Skeletal muscle satellite cell (primary cell): ENCODE results near the gene KCNJ18. TPM values are rescaled to one million over a fixed set of nuclear protein-coding genes. Genes with fewer than 3 reads are reported as not detected.
"Not testable (repeated sequence)": the region's sequence is repeated elsewhere in the genome, so short reads cannot be mapped to it uniquely, and the experiment has no call there.

Experiments
- H3K27me3 ChIP-seq: 2 replicates; pipeline ENCODE4 v1.7.0; 2013; ENCODE audit warnings: low read length; ENCODE audit not compliant: control insufficient read depth, insufficient read depth
- H3K36me3 ChIP-seq: 2 replicates; pipeline ENCODE4 v1.7.0; 2013; ENCODE audit warnings: mild to moderate bottlenecking, control low read depth, low read length; ENCODE audit not compliant: insufficient read depth
- H3K4me1 ChIP-seq: 2 replicates; pipeline ENCODE4 v1.7.0; 2013; ENCODE audit warnings: low read length; ENCODE audit not compliant: control insufficient read depth, insufficient read depth
- H3K4me2 ChIP-seq: 2 replicates; pipeline ENCODE4 v1.7.0; 2013; ENCODE audit warnings: mild to moderate bottlenecking, low read length
- H3K4me3 ChIP-seq: 2 replicates; pipeline ENCODE4 v1.7.0; 2013; ENCODE audit warnings: low read length
- H3K9ac ChIP-seq: 2 replicates; pipeline ENCODE4 v1.7.0; 2013; ENCODE audit warnings: mild to moderate bottlenecking, low read depth, low read length, moderate library complexity
- H3K9me3 ChIP-seq: replicated peaks from 2 replicates; pipeline ENCODE4 v1.7.0; 2013; ENCODE audit warnings: mild to moderate bottlenecking, control low read depth, low read length
- total RNA-seq: library from RNA; depleted of rRNA; stranded (reverse); fragments of >200 nt; gene quantifications from 2 replicates; pipeline ENCODE4 v1.2.3, GENCODE V29; 2012; rRNA removed

KCNJ18 gene
- not detected in 2 replicates for total RNA-seq

DNA sequence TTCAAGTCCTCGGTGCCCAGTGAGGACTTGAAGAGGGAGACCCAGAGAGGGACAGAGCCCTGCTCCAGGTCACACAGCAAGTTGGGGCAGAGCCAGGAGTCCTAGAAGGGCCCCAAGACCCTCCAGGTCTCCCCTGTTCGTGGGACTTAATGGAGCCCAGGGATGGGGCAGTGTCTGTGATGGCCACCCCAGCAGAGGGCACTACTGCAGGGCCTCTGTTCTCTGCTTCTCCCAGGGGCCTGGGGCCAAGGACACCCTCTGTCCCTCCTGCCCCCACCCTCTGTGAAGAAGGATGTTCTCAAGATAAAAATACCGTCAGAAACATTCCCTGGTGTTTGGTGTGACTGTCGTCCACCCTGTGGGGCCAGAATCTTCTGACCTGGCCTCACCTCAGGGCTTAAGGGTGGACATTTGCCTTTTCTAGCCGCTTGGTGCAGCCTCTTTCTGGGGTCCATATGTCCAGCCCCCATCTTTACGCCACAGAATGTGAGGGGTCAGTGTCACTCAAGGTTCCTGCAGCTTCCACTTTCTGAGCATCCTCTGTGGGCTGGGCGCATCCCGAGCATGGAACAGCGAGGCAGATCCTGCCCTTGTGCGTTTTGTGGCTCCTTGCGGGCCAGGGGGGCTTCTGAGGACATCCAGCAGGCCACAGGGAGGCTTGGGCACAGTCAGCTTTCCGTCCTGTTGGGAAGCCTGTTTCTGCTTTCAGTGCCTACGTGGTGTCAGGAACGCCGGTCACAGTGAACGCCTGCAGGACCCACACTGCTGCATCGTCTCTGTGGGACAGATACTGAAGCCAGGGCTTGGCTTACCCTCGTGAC, at the start of gene KCNJ18:
Gene KCNJ18 (plus strand): TSS at position 641 of the 821 bp plus-strand sequence. CDS start 10,264 bp downstream, outside the sequence.
- not testable (repeated sequence) for H3K9me3 ChIP-seq, H3K27me3 ChIP-seq, H3K4me1 ChIP-seq

GRCh38 chr17:21648125-21648524, 44.2 kb upstream of the KCNJ18 start:
- not testable (repeated sequence) for H3K4me1 ChIP-seq, H3K9me3 ChIP-seq, H3K4me3 ChIP-seq, H3K36me3 ChIP-seq, H3K27me3 ChIP-seq, H3K4me2 ChIP-seq, H3K9ac ChIP-seq

More for the DNA sequence above, at the start of gene KCNJ18:
- H3K36me3 ChIP-seq, H3K4me3 ChIP-seq, H3K9ac ChIP-seq, H3K4me2 ChIP-seq: not testable (repeated sequence)

DNA sequence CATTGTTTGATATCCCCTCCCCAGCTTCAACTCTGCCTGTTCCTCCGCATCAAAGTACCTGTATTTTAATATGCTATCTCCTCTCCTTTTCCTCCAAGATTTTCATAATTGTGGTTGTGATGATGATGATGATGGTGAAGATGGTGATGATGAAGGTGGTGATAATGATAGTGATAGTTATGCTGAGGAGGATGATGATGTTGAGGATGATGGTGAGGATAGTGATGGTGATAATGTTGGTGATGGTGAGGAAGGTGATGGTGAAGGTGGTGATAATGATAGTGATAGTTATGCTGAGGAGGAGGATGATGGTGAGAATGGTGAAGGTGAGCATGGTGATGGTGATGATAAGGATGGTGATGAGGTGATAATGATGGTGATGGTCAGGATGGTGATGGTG, 42.3 kb upstream of the KCNJ18 start:
- H3K9me3 ChIP-seq, H3K27me3 ChIP-seq, H3K9ac ChIP-seq, H3K4me1 ChIP-seq, H3K36me3 ChIP-seq, H3K4me3 ChIP-seq, H3K4me2 ChIP-seq: not testable (repeated sequence)

- not testable (repeated sequence) for H3K27me3 ChIP-seq
Measured at GRCh38 chr17:21652049-21652448, 40.3 kb upstream of the KCNJ18 start.

GRCh38 chr17:21653211-21653610, 39.1 kb upstream of the KCNJ18 start:
- not testable (repeated sequence) for H3K4me1 ChIP-seq, H3K4me3 ChIP-seq, H3K4me2 ChIP-seq, H3K9ac ChIP-seq, H3K27me3 ChIP-seq, H3K36me3 ChIP-seq, H3K9me3 ChIP-seq

More at GRCh38 chr17:21652049-21652448, 40.3 kb upstream of the KCNJ18 start:
- not testable (repeated sequence) for H3K4me2 ChIP-seq, H3K36me3 ChIP-seq, H3K9me3 ChIP-seq, H3K4me3 ChIP-seq, H3K9ac ChIP-seq, H3K4me1 ChIP-seq

DNA sequence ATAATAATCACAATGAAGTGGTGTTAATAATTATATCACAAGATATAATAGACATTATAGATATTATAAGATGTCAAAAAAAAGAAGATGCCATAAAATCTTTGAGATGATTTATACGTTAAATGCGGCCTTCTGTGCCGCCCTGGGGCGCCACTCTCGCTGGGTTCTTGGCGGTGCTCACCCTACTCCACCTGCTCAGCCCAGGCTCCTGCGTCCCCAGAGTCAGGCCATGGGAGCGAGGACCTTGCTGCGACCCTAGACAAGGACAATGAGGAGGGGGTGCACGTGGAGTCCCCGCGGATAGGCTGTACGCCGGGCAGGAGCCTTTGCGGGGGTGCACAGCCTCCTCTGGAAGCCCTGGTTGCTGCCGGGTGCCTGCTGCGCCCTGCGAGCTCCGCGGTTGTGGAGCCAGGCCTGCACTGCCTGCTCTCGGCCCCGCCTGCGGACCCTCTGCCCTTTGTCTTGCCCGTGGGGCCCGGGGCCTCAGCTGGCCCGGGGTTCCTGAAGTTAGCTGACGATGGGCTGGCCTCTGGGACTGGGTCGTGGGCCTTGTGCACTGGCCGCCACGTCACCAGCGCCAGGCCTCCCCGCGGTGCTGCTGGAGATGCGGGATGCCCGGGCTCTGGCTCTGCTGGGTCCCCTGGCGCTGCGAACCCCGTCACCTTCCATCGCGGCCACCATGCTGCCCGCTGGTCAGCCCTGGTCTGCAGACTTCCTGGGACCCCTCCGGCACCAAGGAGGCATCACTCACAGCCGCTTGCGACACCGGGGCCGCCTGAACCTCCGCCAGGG, 35.6 kb upstream of the KCNJ18 start:
- not testable (repeated sequence) for H3K4me1 ChIP-seq, H3K4me3 ChIP-seq, H3K4me2 ChIP-seq, H3K9me3 ChIP-seq, H3K36me3 ChIP-seq, H3K9ac ChIP-seq, H3K27me3 ChIP-seq

- H3K36me3 ChIP-seq, H3K27me3 ChIP-seq, H3K4me3 ChIP-seq, H3K4me1 ChIP-seq, H3K9ac ChIP-seq, H3K4me2 ChIP-seq: not testable (repeated sequence)
- peaks cover 15% of the 10 kb centered on the region for H3K9me3 ChIP-seq
Measured at GRCh38 chr17:21659635-21660034, 32.7 kb upstream of the KCNJ18 start.

- H3K4me3 ChIP-seq, H3K4me2 ChIP-seq, H3K4me1 ChIP-seq, H3K27me3 ChIP-seq, H3K9ac ChIP-seq, H3K36me3 ChIP-seq: not testable (repeated sequence)
- peaks cover 19% of the 10 kb centered on the region for H3K9me3 ChIP-seq
Measured at GRCh38 chr17:21661455-21661854, 30.9 kb upstream of the KCNJ18 start.

DNA sequence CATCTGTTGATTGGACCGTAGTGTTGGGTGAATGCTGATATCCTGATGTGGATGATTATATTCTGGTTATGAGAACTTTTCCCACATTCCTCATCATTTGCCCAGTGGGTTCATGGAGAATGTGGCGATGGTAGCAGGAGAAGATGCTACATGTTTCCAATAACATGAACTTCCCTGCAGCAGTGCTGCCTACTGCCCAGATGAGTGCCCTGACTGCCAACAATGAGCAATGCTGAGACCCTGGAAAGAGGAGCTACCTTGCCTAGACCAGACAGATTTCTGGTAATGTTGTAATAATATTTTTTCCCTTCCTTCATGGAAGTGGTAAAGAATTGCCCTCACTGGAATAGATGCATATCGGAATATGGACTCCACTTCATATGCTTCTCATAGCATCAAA, 29.2 kb upstream of the KCNJ18 start:
- not testable (repeated sequence) for H3K4me1 ChIP-seq, H3K27me3 ChIP-seq, H3K9ac ChIP-seq, H3K4me3 ChIP-seq, H3K4me2 ChIP-seq, H3K36me3 ChIP-seq
- peaks cover 19% of the 10 kb centered on the region for H3K9me3 ChIP-seq

GRCh38 chr17:21663614-21664474, 28.5 kb upstream of the KCNJ18 start:
- H3K9ac ChIP-seq, H3K36me3 ChIP-seq, H3K27me3 ChIP-seq, H3K4me2 ChIP-seq, H3K4me1 ChIP-seq, H3K4me3 ChIP-seq: not testable (repeated sequence)
- H3K9me3 ChIP-seq: peaks cover 19% of the 10 kb centered on the region

- not testable (repeated sequence) for H3K9ac ChIP-seq
Measured at GRCh38 chr17:21665171-21665570, 27.2 kb upstream of the KCNJ18 start.

More at GRCh38 chr17:21665171-21665570, 27.2 kb upstream of the KCNJ18 start:
- not testable (repeated sequence) for H3K36me3 ChIP-seq, H3K27me3 ChIP-seq, H3K4me1 ChIP-seq, H3K4me2 ChIP-seq, H3K4me3 ChIP-seq
- peaks cover 24% of the 10 kb centered on the region for H3K9me3 ChIP-seq
